Smooth muscle cell (in vitro differentiated cells): ENCODE results near the gene CPAMD8. TPM values are rescaled to one million over a fixed set of nuclear protein-coding genes. Genes with fewer than 3 reads are reported as not detected.

Source experiments
- DNase-seq: peaks from one replicate; lab custom pipeline; 2025; ENCODE audit not compliant: unreplicated experiment; lab: John Stamatoyannopoulos, UW
- H2AFZ ChIP-seq: fragments of 200-600 bp; sonication (generic); 2 replicates; pipeline ENCODE4 v1.6.0; 2016; ENCODE audit warnings: antibody characterized with exemption, low read depth, mild to moderate bottlenecking
- H3F3A ChIP-seq: fragments of 200-600 bp; sonication (generic); 2 replicates; pipeline ENCODE4 v1.6.0; 2017; ENCODE audit warnings: antibody characterized with exemption, low read depth
- H3K27ac ChIP-seq: fragments of 200-600 bp; sonication (generic); 2 replicates; pipeline ENCODE4 v1.5.1; 2016; ENCODE audit warnings: low read depth, mild to moderate bottlenecking
- H3K27me3 ChIP-seq: fragments of 200-600 bp; sonication (generic); 2 replicates; pipeline ENCODE4 v1.6.1; 2016; ENCODE audit warnings: low read depth, mild to moderate bottlenecking
- H3K36me3 ChIP-seq: fragments of 200-600 bp; sonication (generic); 2 replicates; pipeline ENCODE4 v1.5.1; 2016; ENCODE audit warnings: low read depth
- H3K4me1 ChIP-seq: fragments of 200-600 bp; sonication (generic); 2 replicates; pipeline ENCODE4 v1.5.1; 2016; ENCODE audit warnings: low read depth
- H3K4me2 ChIP-seq: fragments of 200-600 bp; sonication (generic); 2 replicates; pipeline ENCODE4 v1.6.0; 2016; ENCODE audit warnings: mild to moderate bottlenecking
- H3K4me3 ChIP-seq: fragments of 200-600 bp; sonication (generic); 2 replicates; pipeline ENCODE4 v1.5.1; 2016; ENCODE audit warnings: mild to moderate bottlenecking
- H3K79me2 ChIP-seq: fragments of 200-600 bp; sonication (generic); 2 replicates; pipeline ENCODE4 v1.6.0; 2016; ENCODE audit warnings: low read depth, mild to moderate bottlenecking
- H3K9ac ChIP-seq: fragments of 200-600 bp; sonication (generic); 2 replicates; pipeline ENCODE4 v1.6.0; 2016; ENCODE audit warnings: low read depth
- H3K9me3 ChIP-seq: fragments of 200-600 bp; sonication (generic); replicated peaks from 2 replicates; pipeline ENCODE4 v1.5.1; 2016; ENCODE audit warnings: low read depth
- H4K20me1 ChIP-seq: fragments of 200-600 bp; sonication (generic); 2 replicates; pipeline ENCODE4 v1.6.0; 2016; ENCODE audit warnings: low read depth
- WGBS: methylation state at CpG from one replicate; pipeline ENCODE4 v1.1.7; 2016; ENCODE audit warnings: low lambda C conversion rate; 5-methylcytosine and 5-hydroxymethylcytosine counted together
- polyA plus RNA-seq: library from polyadenylated mRNA; unstranded; fragments of >200 nt; fragmentation: Nextera tagmentation; extraction: Ambion mirVana; gene quantifications from 2 replicates; pipeline ENCODE4 v1.2.1, GENCODE V29; 2016
- total RNA-seq: library from RNA; depleted of rRNA; stranded (reverse); fragments of >200 nt; gene quantifications from 2 replicates; pipeline ENCODE4 v1.2.3, GENCODE V29; 2014
- TF ChIP-seq, protein P1 (sequence below): fragments of 200-600 bp; sonication (generic); IDR thresholded peaks from 2 replicates; pipeline ENCODE4 v1.5.1; 2017; ENCODE audit warnings: borderline replicate concordance, mild to moderate bottlenecking, antibody characterized with exemption; ENCODE audit not compliant: insufficient read depth, poor library complexity, severe bottlenecking

CPAMD8 gene
- total and polyA plus RNA-seq, 2 experiments from 2014 or later: 0.81 to 9.4 TPM

DNA sequence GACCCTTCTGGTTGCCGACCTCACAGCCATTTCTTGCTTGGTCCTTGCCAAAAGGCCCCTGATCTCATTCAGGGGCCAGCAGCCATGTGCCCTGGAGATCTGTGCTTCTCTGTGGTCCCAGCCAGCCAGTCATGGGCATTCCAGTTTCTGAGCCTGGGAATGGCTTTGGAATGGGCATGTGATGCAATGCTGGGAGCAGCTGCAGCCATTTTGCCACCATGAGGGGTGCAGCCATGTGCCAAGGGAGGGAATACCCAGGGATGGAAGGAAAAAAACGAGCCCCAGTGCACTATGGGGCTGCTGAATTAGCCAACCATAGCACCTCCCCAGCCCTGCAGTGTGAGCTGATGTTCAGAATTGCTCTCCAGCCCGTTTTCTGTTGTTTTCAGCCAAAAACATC, 111.5 kb downstream of the CPAMD8 start:
- Histone ChIP-seq H3K36me3 (no peaks in the 10 kb centered on the region), H3K4me3 (no peak overlapping the region), H3K4me1 (no peaks in the 10 kb centered on the region), H3K79me2 (no peaks in the 10 kb centered on the region), H3K27ac (no peak overlapping the region), H2AFZ (no peak overlapping the region), H3K9ac (no peak overlapping the region), H4K20me1 (no peaks in the 10 kb centered on the region), H3K9me3 (no peaks in the 10 kb centered on the region), H3K4me2 (no peak overlapping the region), H3K27me3 (no peaks in the 10 kb centered on the region), H3F3A (no peaks in the 10 kb centered on the region)
- 69% methylated on average over 3 of the region's 3 CpGs for WGBS
- TF ChIP-seq, protein P1, sequence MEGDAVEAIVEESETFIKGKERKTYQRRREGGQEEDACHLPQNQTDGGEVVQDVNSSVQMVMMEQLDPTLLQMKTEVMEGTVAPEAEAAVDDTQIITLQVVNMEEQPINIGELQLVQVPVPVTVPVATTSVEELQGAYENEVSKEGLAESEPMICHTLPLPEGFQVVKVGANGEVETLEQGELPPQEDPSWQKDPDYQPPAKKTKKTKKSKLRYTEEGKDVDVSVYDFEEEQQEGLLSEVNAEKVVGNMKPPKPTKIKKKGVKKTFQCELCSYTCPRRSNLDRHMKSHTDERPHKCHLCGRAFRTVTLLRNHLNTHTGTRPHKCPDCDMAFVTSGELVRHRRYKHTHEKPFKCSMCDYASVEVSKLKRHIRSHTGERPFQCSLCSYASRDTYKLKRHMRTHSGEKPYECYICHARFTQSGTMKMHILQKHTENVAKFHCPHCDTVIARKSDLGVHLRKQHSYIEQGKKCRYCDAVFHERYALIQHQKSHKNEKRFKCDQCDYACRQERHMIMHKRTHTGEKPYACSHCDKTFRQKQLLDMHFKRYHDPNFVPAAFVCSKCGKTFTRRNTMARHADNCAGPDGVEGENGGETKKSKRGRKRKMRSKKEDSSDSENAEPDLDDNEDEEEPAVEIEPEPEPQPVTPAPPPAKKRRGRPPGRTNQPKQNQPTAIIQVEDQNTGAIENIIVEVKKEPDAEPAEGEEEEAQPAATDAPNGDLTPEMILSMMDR: no peak
- DNase-seq: no peak

DNA sequence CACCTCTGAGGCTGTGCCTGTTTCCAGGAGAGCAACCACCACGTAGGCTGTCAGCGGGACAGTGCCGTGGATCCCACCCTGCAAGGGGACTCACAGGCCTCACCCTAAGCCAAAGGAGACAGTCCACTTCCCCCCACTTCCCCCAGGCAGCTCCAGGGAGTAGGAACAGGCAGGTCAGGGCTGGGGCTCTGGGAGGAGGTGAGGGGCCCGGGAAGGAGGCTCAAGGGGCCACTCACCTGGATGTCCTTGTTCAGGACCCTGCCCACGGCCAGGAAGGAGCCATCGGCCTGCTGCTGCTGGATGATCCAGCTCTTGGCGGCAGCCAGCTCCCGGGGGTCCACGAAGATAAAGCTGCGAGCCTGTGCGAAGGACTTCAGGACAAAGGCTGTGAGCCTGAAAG, 112.2 kb downstream of the CPAMD8 start:
- Histone ChIP-seq H3K27me3 (no peaks in the 10 kb centered on the region), H3K4me1 (no peaks in the 10 kb centered on the region)

DNA sequence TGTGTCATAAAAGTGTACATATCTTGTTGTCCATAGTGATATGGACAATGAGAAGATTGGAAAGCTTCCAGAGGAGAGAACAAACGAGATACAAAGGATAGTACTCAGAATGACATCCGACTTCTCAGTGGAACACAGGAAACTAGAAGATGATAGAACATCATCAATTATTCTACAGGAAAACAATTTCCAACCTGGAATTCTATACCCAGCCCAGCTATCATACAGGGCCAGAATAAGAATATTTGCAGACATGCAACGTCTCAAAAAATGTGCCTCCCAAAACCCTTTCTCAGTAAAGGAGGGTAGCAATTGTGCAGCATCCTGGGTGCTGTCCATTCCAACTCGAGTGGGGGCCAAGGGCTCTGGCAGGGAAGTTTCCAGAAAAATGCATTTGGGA, 113.8 kb downstream of the CPAMD8 start:
- H3K4me3 ChIP-seq: no peak overlapping the region
- H3K9me3 ChIP-seq: no peaks in the 10 kb centered on the region
- TF ChIP-seq, protein P1: no peak
- H3K27me3 ChIP-seq: no peaks in the 10 kb centered on the region
- H3K79me2 ChIP-seq: no peaks in the 10 kb centered on the region
- no peaks in the 10 kb centered on the region for H3K36me3 ChIP-seq
- H2AFZ ChIP-seq: no peak overlapping the region
- H3K27ac ChIP-seq: no peak overlapping the region
- no peaks in the 10 kb centered on the region for H3K4me1 ChIP-seq
- no peaks in the 10 kb centered on the region for H3F3A ChIP-seq
- no peaks in the 10 kb centered on the region for H4K20me1 ChIP-seq
- no peak overlapping the region for H3K9ac ChIP-seq
- 70% methylated on average over 4 of the region's 4 CpGs for WGBS
- no peak overlapping the region for H3K4me2 ChIP-seq
- no peak for DNase-seq

More for the DNA sequence above, 112.2 kb downstream of the CPAMD8 start:
- Histone ChIP-seq H3K79me2 (no peaks in the 10 kb centered on the region), H3K4me2 (no peak overlapping the region), H3F3A (no peaks in the 10 kb centered on the region), H3K27ac (no peak overlapping the region), H4K20me1 (no peaks in the 10 kb centered on the region), H3K4me3 (no peak overlapping the region), H3K36me3 (no peaks in the 10 kb centered on the region), H3K9ac (no peak overlapping the region), H3K9me3 (no peaks in the 10 kb centered on the region), H2AFZ (no peak overlapping the region)
- WGBS: 87% methylated on average over 11 of the region's 11 CpGs
- no peak for DNase-seq
- TF ChIP-seq, protein P1: no peak

DNA sequence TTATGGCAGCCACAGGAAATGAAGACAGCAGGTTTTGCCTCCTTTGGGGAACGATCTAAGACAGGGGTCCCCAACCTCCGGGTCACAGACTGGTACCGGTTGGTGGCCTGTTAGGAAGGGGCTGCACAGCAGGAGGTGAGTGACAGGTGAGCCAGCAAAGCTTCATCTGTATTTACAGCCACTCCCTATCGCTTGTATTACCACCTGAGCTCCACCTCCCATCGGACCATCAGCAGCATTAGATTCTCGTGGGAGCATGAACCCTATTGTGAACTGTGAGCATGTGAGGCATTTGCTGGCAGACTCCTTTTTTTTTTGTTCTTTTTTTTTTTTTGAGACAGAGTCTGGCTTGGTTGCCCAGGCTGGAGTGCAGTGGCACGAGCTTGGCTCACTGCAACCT, 115.6 kb downstream of the CPAMD8 start:
- Histone ChIP-seq H3K4me2 (no peak overlapping the region), H3K79me2 (no peaks in the 10 kb centered on the region), H3F3A (no peaks in the 10 kb centered on the region), H4K20me1 (no peaks in the 10 kb centered on the region), H3K27ac (no peak overlapping the region), H2AFZ (no peak overlapping the region), H3K9me3 (no peaks in the 10 kb centered on the region), H3K4me1 (no peaks in the 10 kb centered on the region), H3K36me3 (no peaks in the 10 kb centered on the region), H3K4me3 (no peak overlapping the region), H3K9ac (no peak overlapping the region), H3K27me3 (no peaks in the 10 kb centered on the region)
- WGBS: 87% methylated on average over 7 of the region's 7 CpGs
- TF ChIP-seq, protein P1: no peak
- no peak for DNase-seq
